ENCODE measurements around the gene LOXHD1. TPM values are rescaled to one million over a fixed set of nuclear protein-coding genes. Genes with fewer than 3 reads are reported as not detected.

Gene LOXHD1
- total RNA-seq, 4 donors from 2014 or later, result 1.7 to 4.9 (median 3.2) TPM

GRCh38 chr18:46516555-46516954, 140.5 kb downstream of the LOXHD1 start:
- no peak for TF ChIP-seq CTCF (IDR thresholded peaks at IDR 0.05)
- ATAC-seq (ENCODE audit: low FRiP score) (no peak), DNase-seq (ENCODE audit: low spot score) (no peak)

GRCh38 chr18:46510386-46510785, 146.6 kb downstream of the LOXHD1 start:
- no peak for ATAC-seq (ENCODE audit: low FRiP score)
- TF ChIP-seq CTCF (IDR thresholded peaks at IDR 0.05), result no peak
- DNase-seq (ENCODE audit: low spot score), result no peak

GRCh38 chr18:46509530-46509929, 147.5 kb downstream of the LOXHD1 start:
- TF ChIP-seq CTCF (IDR thresholded peaks at IDR 0.05), result no peak
- DNase-seq (ENCODE audit: low spot score) (no peak), ATAC-seq (ENCODE audit: low FRiP score) (no peak)

- no peak for DNase-seq (ENCODE audit: low spot score)
- no peak for ATAC-seq (ENCODE audit: low FRiP score)
- no peak for TF ChIP-seq CTCF (IDR thresholded peaks at IDR 0.05)
Measured at GRCh38 chr18:46506974-46507586, 149.9 kb downstream of the LOXHD1 start.

GRCh38 chr18:46502444-46502843, 154.6 kb downstream of the LOXHD1 start:
- no peak for ATAC-seq (ENCODE audit: low FRiP score)
- no peak for TF ChIP-seq CTCF (IDR thresholded peaks at IDR 0.05)
- DNase-seq (ENCODE audit: low spot score), result no peak

GRCh38 chr18:46497129-46497528, 159.9 kb downstream of the LOXHD1 start:
- DNase-seq (ENCODE audit: low spot score), result no peak
- no peak for TF ChIP-seq CTCF (IDR thresholded peaks at IDR 0.05)
- no peak for ATAC-seq (ENCODE audit: low FRiP score)

- no peak for ATAC-seq (ENCODE audit: low FRiP score)
- no peak for TF ChIP-seq CTCF (IDR thresholded peaks at IDR 0.05)
- no peak for DNase-seq (ENCODE audit: low spot score)
Measured at GRCh38 chr18:46488471-46489213, 168.4 kb downstream of the LOXHD1 start.
